Retinal pigment epithelial cell (primary cell): ENCODE data around the gene RPS6KL1.

ENCODE experiments used
- DNase-seq: peaks from one replicate; pipeline ENCODE4 v3.0.0-alpha.2; 2010; ENCODE audit warnings: low read depth
- H3K4me3 ChIP-seq: 2 replicates; pipeline ENCODE4 v1.5.1; 2011; ENCODE audit warnings: mild to moderate bottlenecking, low read length, control low read depth, moderate library complexity
- CTCF ChIP-seq: conservative IDR thresholded peaks from 2 replicates; pipeline ENCODE4 v1.5.1; 2011; ENCODE audit warnings: low read depth, low read length, control low read depth, inconsistent platforms

The RPS6KL1 gene

GRCh38 chr14:74886001-74886400 is 37.1 kb downstream of the RPS6KL1 start:
- no peak overlapping the region for H3K4me3 ChIP-seq
- no peak for DNase-seq
- TF ChIP-seq CTCF: no peak

DNA sequence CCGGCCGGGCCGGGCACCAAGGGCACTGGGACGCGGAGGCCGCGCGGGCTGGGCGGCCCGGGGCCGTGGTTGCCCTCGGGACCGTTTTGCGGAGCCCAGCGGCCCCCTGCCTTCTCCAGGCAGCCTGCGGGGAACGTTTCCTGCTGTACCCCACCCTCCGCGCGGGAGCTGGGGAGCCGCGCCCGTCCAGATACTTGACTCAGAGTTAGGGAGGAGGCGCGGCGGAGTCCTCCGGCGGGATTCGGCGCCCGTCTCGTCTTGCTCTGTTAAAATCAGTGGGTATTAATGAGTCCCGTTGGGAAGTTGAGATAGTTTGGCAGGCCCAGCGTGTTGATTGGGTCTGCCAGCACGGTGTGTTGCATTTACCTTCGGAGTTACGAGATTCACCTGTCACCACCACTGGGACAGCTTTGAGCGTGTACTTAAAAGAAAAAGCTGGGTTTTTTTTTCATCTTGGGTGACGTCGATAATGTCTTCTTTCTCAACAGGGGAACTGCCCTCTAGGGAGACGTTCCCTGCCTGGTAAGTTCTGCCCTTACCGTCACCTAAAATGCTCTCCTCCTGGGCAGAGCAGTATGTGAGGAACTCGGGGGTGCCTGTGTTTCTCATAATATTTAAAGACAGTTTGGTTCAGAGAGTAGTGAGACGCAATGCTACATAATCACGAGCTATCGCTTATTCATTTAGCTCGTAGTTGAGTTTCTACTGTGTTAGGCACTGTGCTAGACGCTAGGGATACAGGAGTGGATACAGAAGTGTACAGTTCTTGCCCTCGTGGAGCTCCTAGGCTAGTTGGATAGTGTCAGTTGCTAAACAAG is 40.7 kb downstream of the RPS6KL1 start:
- no peak for TF ChIP-seq CTCF
- H3K4me3 ChIP-seq: peak overlapping the region; percentile 85
- DNase-seq: no peak

DNA sequence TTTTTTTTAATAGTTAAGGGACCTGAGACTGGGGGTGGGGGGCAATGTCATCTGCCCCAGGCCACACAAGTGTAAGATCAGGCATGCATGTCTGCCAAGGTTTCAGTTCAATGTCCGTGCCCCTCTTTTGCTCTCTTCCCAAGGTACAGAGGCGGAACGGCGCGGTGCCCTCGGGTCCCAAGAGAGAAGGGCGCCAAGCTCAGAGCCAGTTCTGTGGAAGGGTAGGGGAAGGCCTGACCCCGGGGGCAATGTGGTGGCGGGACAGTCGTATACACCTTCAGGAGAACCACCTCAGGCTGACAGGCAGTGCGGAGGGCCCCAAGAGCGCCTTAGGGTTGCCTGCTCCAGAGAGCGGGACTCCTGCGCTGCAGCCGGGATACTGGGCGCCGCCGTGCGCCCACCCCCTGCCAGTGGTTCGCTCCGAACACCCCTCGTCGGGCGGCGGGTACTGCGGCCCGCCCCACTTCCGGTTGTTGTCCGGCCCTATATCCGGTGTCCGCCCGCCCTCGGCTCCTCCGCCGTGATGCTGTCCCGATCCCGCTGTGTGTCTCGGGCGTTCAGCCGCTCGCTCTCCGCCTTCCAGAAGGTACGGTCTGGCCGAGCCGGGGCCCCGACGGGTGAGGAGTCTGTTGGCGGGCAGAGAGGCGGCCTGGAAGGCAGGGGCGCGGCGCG is 41.5 kb downstream of the RPS6KL1 start, which contains the start of gene DLST:
Gene DLST (plus strand): TSS at position 486 of the 672 bp plus-strand sequence. CDS start 38 bp downstream, at position 524.
- TF ChIP-seq CTCF: no peak
- DNase-seq: peak; percentile 66
- H3K4me3 ChIP-seq: peak within 1 kb of the TSS; percentile 85

- DNase-seq: no peak
- no peak for TF ChIP-seq CTCF
- no peak overlapping the region for H3K4me3 ChIP-seq
These were observed 43.5 kb downstream of the RPS6KL1 start for GRCh38 chr14:74879427-74880182.

DNA sequence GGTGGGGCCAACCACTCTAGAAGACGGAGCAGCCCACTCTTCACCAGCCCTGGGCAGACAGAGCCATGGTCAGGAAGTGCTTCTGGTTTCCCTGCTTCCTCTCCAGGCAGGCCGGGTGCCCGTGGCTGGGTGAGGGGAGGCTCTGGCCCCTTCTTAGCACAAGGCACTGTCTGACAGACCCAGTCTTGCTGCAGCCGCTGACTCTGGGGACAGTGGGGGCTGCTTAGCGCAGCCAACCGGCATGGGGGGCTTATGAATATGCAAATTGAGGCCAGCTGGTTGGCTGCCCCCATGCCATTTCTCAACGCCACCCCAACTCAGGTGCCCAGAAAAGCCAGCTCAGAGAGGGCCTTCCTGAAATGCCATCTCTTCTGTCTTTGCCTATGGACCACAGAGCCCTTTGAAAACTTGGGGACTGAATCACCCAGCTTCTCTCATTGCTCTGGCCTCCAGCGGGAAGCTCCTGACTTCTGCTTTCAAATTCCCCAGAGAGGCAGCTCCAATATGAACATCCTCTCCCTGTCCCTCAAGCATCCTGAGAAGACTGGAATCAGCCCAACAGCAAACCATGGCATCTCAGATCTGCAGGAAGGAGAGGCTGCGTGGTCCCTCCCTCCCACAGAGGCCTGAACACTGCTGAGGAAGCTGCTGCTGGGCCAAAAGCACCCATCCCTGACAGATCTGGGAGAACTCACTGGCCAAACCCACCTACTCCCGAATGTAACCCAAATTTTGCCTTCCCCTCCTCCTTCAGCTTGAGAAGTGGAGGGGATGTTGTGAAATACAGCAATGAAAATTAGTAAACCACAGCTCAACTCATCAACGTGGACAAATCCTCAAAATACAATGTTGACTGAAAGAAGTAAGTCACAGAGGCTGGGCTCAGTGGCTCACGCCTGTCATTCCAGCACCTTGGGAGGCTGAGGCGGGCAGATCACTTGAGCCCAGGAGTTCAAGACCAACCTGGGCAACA is 46.8 kb downstream of the RPS6KL1 start, which contains the start of gene PROX2:
Gene PROX2 (minus strand): TSS at position 205 of the 973 bp plus-strand sequence. CDS start 12,311 bp downstream, outside the sequence.
- TF ChIP-seq CTCF: no peak
- no peak within 1 kb of the TSS for H3K4me3 ChIP-seq
- no peak for DNase-seq

- no peak overlapping the region for H3K4me3 ChIP-seq
- TF ChIP-seq CTCF: no peak
- no peak for DNase-seq
These were observed 47.9 kb downstream of the RPS6KL1 start for GRCh38 chr14:74875204-74875603.
